ENCODE data around the gene CYP19A1. TPM values are rescaled to one million over a fixed set of nuclear protein-coding genes. Genes with fewer than 3 reads are reported as not detected.

Gene CYP19A1
- total and polyA plus RNA-seq, 2 of the 8 experiments (the other 6 are each of a cell fraction or from before 2014, with no cell fraction given): not detected

DNA sequence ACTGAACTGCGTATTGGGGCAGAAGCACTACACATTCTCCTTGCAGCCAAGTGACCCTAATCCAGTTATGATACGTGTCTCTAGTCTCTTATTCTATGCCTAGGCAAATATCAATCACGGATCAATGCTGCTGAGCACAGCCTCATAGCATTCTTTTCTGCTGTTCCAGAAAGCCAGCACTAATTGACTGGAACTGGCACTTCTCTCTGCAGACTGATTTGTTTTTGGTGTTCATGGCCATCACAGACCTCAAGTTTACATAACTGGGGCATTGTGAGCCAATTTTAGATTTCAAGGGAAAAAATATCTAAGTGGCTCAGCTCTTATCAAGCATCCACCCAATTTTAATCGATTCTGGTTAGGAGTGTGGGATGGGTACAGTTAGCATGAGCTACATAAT lies 41.0 kb upstream of the CYP19A1 start:
- Histone ChIP-seq H4K91ac (replicated peaks; ENCODE audit: insufficient read length, low read length) (no peak overlapping the region), H2BK20ac (ENCODE audit: low read length) (no peak overlapping the region), H3K9me3 (ENCODE audit: insufficient read depth in 2 of 2, low read depth in 1 of 2, low read length in 1 of 2) (0 out of 4 replicates have a peak, but pooled peaks cover 0 to 2% of the 10 kb centered on the region in 2 experiments), H3K4me2 (ENCODE audit: insufficient read depth in 1 of 2, low read depth in 2 of 2, low read length in 2 of 2) (no peak overlapping the region), H3K36me3 (ENCODE audit: control insufficient read depth in 2 of 4, insufficient read depth in 4 of 4, low read length in 3 of 4) (no peaks in the 10 kb centered on the region), H3K18ac (ENCODE audit: extremely low read depth, low read length) (no peak overlapping the region), H2BK12ac (ENCODE audit: low read depth, low read length) (no peak overlapping the region), H2AK5ac (ENCODE audit: low read depth, low read length) (no peak overlapping the region), H3K4me3 (ENCODE audit: extremely low read depth in 1 of 4, insufficient read depth in 2 of 4, low read depth in 3 of 4, low read length in 4 of 4) (no peak overlapping the region), H4K8ac (ENCODE audit: extremely low read depth, insufficient read depth, low read length) (no peak overlapping the region), H2BK15ac (ENCODE audit: low read length) (no peak overlapping the region), H3K23ac (ENCODE audit: insufficient read length) (no peak overlapping the region), H3K4ac (replicated peaks; ENCODE audit: insufficient read length, low read depth, low read length) (no peak overlapping the region), H4K20me1 (replicated peaks in 1 of 2; ENCODE audit: control insufficient read depth in 1 of 2, insufficient read depth in 2 of 2, low read length in 2 of 2) (no peaks in the 10 kb centered on the region), H2AFZ (ENCODE audit: low read length) (no peak overlapping the region), H3K27me3 (replicated peaks in 1 of 4; ENCODE audit: control insufficient read depth in 3 of 4, extremely low read depth in 1 of 4, insufficient read depth in 3 of 4, low read length in 3 of 4) (no peaks in the 10 kb centered on the region), H3K9ac (replicated peaks in 1 of 4; ENCODE audit: extremely low read depth in 1 of 4, low read depth in 3 of 4, low read length in 3 of 4) (no peak overlapping the region), H3K23me2 (ENCODE audit: low read depth, low read length) (no peaks in the 10 kb centered on the region), H4K5ac (ENCODE audit: insufficient read length, low read depth, low read length) (no peak overlapping the region), H2BK5ac (ENCODE audit: low read depth, low read length) (no peak overlapping the region), H3K4me1 (replicated peaks in 1 of 4; ENCODE audit: control insufficient read depth in 3 of 4, insufficient read depth in 4 of 4, low read length in 3 of 4) (no peaks in the 10 kb centered on the region; a peak in 1 of 7 replicates), H2BK120ac (replicated peaks; ENCODE audit: low read depth, low read length) (no peak overlapping the region), H3K79me1 (ENCODE audit: low read depth, low read length) (no peaks in the 10 kb centered on the region), H3K79me2 (ENCODE audit: control insufficient read depth in 1 of 2, insufficient read depth in 2 of 2, low read length in 2 of 2) (no peaks in the 10 kb centered on the region), H3K14ac (ENCODE audit: insufficient read length) (no peak overlapping the region), H3K27ac (ENCODE audit: low read depth, low read length) (no peak overlapping the region), H3K56ac (replicated peaks; ENCODE audit: insufficient read length, low read depth, low read length) (no peak overlapping the region)
- no peak for FAIRE-seq
- CTCF ChIA-PET (ENCODE audit: partially characterized antibody): interaction anchor here (0.6 to 10.6 kb wide), 9 partner anchors 10 to 473 kb away, joined by 3 to 263 read pairs (median 10); no protein-coding TSS in a partner anchor
- WGBS, 2 experiments (ENCODE audit: extremely low coverage in 1 of 2, insufficient coverage in 1 of 2, insufficient read length in 1 of 2, insufficient replicate concordance in 2 of 2, low coverage in 1 of 2, low lambda C conversion rate in 2 of 2, missing lambda C conversion rate in 1 of 2): 87% methylated on average over 4 of the region's 4 CpGs; no CpG with 5 or more reads in 1 of the 2 experiments
- POLR2A ChIA-PET (ENCODE audit: partially characterized antibody): interaction anchor here (0.7 kb wide), 1 partner anchor 10 kb away, joined by 3 read pairs; no protein-coding TSS in a partner anchor
- DNase-seq (ENCODE audit: low read depth in 1 of 2, low spot score in 2 of 2): no peak
- TF ChIP-seq RNF2 (IDR thresholded peaks at IDR 0.05; ENCODE audit: borderline replicate concordance, low read depth, low read length, missing control alignments, poor library complexity, severe bottlenecking) (no peak), FOSL1 (IDR thresholded peaks at IDR 0.05; ENCODE audit: insufficient read depth, low read depth, low read length) (no peak), TEAD4 (IDR thresholded peaks at IDR 0.05; ENCODE audit: low read depth, low read length) (no peak), NANOG (IDR thresholded peaks at IDR 0.05; ENCODE audit: insufficient read depth, low read depth, low read length, poor library complexity, severe bottlenecking) (no peak), SRF (IDR thresholded peaks at IDR 0.05; ENCODE audit: low read depth, low read length) (no peak), SUZ12 (IDR thresholded peaks at IDR 0.05; ENCODE audit: low read length) (no peak), HDAC2 (IDR thresholded peaks at IDR 0.05; ENCODE audit: borderline replicate concordance in 1 of 2, low read depth in 2 of 2, low read length in 2 of 2) (no peak), ASH2L (IDR thresholded peaks at IDR 0.05; ENCODE audit: low read length) (no peak), NRF1 (IDR thresholded peaks at IDR 0.05; ENCODE audit: low read depth, low read length) (no peak), KDM4A (IDR thresholded peaks at IDR 0.05; ENCODE audit: low read depth, low read length, severe bottlenecking) (no peak), SIRT6 (IDR thresholded peaks at IDR 0.05; ENCODE audit: low read length) (no peak), SIX5 (IDR thresholded peaks at IDR 0.05; ENCODE audit: low read depth, low read length) (no peak)
- TF ChIP-seq, protein P1, sequence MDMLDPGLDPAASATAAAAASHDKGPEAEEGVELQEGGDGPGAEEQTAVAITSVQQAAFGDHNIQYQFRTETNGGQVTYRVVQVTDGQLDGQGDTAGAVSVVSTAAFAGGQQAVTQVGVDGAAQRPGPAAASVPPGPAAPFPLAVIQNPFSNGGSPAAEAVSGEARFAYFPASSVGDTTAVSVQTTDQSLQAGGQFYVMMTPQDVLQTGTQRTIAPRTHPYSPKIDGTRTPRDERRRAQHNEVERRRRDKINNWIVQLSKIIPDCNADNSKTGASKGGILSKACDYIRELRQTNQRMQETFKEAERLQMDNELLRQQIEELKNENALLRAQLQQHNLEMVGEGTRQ (IDR thresholded peaks at IDR 0.05; ENCODE audit: low read length): no peak
